GM18502 (cell line): ENCODE results near the gene JAML.
A peak's percentile ranks its signal among the peaks of the same experiment; 100 is the strongest.

Source experiments
- ATAC-seq: cut with Tn5 transposase; IDR thresholded peaks from one replicate; pipeline ENCODE4 v1.9.1; 2021; ENCODE audit warnings: mild to moderate bottlenecking; ENCODE audit not compliant: unreplicated experiment, poor library complexity

The JAML gene

DNA sequence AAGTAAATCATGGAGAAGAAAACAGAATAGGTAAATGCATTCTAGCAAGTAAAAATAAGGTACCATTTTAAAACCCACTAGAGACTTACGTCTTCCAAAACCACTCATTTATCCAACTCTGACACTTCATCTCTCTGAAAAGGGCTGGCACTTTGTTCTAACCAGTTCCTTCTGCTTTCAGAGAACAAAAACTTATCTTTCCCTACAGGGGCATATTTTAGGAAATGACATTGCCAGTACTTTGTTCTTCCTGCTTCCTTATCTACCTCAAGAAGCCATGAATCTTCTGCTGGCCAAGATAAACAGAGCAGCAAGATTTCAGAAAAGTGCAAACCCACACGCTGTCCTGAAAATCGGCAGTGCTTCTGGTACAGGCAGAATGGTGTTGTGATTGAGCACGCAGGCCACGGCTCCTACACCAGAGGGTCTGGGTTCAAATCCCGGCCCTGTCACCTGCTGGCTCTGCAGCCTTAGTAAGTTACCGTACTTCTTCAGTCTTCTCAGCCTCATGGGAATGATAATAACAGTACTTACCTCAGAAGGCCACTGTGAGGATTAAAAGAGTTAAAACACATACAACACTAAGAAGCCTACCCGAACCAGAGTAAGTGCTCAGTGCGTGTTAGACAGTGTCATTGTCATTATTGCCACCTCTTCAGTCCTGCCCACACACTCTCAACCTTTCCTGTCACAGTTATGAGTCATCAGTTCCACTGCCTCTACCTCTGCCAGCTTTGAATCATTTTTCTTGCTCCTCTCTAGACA lies 16.4 kb upstream of the JAML start:
- ATAC-seq = peak; percentile 83

DNA sequence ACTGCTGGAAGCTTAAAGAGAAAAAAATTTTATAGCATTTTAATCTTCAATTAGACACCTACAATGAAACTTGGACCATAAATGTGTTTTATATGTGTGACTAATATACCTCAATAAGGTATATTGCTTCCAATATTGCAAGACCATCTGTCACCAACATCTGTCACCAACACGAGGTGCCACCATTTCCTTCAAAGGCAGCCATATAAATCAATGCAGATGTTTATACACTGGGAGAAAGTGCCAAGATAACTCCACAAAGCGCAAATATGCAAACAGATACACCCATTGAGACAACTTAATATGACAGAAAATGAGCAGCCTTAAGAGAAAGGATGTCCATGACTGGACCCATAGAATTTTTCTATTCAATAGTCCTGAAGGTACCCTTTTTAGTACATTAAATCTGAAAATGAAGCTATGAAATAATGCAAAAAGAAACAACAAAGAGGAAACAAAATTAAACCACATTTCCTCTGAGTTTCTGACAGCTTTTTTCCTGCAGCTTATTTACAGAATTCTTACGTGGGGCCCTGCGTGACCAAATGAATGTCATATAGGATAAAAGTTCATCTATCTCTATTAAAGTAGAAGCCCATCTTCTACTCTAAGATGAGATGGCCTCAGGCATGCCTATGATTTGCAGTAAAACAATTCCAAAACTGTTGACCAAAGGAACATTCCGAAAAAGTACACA lies 14.8 kb upstream of the JAML start:
- ATAC-seq = no peak

DNA sequence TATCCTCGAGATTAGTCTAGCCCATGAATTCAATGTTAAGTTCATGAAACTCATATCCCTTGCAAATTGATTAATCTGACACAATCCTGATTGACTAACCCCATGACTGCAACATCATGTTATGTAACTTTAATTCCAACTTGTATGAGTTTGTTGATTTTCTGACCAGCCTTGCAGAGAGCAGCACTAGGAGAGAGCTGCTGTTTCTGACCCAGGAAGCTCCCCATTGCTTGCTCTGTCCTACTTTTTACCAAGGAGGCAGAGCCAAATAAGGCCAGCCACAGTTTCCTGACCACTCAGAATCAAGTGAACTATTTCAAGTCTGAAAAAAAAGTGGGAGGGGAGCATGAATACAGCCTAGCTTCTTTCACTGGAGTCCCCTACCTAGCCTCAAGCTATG lies 14.1 kb upstream of the JAML start:
- ATAC-seq = no peak

DNA sequence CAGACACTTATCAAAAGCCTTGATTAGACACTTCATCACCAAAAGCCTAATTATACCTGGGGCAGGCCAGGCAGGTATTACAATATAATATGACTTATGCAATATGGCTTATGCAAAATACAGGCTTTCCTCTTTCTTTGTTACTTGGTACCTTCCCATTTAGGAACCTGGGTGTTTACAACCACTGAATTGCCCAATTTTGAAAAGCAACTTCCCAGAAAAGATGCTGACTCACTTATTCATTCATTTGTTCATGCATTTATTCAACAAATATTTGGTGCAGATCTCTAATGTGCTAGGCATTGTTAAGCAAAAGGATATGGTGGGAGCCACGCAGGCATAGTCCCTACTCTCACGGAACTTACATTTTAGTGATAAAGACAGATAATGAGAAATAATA lies 13.6 kb upstream of the JAML start:
- ATAC-seq = no peak

DNA sequence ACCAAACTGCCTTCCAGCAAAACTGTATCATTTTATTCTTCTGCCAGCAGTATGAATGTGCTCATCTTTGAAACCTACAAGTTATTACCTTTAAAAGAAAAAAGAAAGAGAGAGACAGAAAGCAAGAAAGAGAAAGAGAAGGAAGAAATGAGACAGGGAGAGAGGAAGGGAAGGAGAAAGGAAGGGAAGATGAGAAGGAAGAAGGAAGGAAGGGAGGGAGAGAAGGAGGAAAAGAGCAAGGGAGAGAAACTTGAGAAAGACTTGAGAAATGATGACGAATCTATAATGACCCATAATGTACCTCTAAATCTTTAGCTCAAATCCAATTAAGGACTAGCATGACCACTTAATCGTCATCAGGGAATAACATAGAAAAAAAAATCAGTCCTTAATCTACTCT lies 11.4 kb upstream of the JAML start:
- ATAC-seq = no peak

DNA sequence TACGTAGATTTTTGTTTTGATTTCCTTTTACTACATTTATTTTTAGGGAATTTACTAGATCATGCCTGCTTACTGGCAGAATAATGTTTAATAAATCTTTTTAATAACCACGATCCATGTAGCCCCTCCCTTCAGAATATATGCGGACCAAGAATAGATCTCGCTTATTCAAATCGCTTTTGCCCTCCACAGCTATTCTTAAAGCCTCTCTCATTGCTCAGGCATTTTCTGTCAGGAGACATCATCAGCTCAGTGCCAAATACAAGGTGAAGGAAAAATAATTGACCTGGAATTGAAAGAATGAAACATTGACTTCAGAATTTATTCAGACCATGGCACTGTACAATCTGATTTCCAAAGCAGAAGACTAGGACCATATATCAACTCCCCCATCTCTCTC lies 10.0 kb upstream of the JAML start:
- no peak for ATAC-seq

DNA sequence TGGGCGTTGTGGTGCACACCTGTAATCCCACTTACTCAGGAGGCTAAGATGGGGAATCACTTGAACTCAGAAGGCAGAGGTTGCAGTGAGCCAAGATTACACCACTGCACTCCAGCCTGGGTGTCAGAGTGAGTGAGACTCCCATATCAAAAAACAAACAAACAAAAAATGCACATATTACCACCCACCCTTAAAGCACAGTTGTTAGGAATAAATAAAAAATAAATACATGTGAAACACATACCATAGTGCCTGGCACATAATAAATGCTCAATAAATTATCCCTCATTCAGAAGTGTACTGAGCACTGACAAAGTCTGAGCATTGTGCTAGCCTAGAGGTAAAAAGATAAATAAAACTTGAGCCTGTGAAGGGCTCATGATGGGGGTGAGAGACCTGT lies 9.0 kb upstream of the JAML start:
- no peak for ATAC-seq

DNA sequence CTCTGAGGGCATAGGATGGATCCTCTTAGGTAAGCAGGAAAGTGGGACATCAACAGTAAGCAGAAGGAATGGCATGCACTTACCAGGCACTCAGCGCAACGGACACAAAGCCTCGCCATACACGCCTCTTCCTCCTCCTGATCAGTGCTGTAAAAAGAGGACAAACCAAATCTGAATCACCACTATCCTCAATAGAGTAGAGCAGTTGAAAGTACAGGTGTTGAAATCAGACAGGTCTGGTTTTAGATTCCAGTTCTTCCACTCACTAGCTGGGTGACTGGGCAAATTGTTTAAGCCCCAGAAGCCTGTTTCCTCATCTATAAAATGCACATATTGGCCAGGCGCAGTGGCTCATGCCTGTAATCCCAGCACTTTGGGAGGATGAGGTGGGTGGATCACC lies 8.6 kb upstream of the JAML start:
- ATAC-seq = no peak

DNA sequence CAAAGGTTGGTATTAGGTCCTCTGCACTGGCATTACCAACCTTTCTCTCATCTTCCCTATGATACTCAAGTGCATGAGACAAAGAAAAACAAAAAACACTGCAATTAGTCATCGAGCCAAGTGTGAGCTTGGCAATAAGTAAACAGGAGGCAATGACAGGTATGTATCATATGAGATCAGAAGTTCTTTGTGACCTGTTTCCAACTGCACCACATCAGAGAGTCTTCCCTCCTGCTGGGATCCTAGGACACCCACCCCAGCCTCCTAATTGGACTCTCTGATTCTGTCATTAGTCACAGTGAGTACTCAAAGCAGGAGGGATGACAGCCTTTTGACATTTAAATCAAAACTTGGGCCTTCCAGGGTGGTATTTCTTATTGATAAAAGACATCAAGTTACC lies 7.8 kb upstream of the JAML start:
- no peak for ATAC-seq

DNA sequence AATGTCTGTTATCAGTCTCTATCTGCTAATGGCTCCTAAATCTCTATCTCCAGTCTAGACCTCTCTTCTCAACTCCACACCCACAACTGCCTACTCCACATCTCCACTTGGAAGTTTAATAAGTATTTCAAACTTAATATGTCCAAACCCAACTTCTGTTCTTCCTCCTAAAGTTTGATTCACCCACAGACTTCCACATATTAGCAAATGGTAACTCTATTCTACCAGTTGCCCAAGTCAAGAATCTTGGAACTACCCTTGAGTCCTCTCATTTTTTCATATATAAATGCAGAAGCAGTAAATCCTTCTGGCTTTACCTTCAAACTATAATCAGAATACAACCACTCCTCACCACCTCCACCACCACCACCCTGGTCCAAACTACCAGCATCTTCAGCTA lies 6.7 kb upstream of the JAML start:
- ATAC-seq = no peak

DNA sequence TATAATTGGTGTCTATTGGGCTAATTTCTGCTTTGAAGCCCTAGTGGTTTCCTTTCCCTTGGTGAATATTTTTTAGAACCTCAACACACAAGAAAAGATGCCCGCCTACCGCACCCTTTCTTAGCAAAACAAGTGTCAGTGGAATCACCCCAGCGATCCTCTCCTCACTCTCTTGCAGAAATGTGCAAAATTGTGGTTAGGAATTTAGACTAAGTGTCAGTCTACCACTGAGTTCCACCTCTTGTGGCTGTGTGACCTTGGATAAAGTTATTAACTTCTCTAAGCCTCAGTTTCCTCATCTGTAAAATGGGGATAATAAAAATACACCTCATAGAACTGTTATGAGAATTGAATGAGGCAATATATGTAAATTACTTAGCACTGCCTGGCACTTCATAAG lies 5.3 kb upstream of the JAML start:
- no peak for ATAC-seq

DNA sequence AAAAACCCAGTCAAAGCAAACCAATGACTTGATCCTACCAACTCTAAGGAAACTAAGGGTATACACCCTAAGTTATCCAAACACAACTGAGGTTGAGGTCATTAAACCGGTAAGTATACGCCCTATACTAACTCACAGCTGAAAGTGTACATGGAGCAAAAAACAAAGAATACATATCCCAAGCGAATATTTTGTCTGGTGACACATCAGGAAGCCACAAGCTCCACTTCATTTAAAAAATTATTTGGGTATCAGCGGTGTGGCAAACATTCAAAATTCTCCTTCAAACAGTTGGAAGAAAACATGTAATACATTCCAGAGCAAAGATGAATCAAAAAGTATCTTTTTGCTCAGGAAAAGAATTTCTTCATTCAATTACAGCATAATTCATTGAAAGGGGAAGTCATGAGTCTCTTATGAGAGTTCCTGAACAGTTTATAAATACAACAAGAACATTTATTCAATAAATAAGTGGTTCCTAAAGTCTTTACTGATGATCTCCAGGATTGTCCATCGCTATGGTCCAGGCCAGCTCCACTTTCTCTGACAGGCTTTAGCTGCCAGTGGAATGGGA lies 4.5 kb upstream of the JAML start:
- no peak for ATAC-seq

DNA sequence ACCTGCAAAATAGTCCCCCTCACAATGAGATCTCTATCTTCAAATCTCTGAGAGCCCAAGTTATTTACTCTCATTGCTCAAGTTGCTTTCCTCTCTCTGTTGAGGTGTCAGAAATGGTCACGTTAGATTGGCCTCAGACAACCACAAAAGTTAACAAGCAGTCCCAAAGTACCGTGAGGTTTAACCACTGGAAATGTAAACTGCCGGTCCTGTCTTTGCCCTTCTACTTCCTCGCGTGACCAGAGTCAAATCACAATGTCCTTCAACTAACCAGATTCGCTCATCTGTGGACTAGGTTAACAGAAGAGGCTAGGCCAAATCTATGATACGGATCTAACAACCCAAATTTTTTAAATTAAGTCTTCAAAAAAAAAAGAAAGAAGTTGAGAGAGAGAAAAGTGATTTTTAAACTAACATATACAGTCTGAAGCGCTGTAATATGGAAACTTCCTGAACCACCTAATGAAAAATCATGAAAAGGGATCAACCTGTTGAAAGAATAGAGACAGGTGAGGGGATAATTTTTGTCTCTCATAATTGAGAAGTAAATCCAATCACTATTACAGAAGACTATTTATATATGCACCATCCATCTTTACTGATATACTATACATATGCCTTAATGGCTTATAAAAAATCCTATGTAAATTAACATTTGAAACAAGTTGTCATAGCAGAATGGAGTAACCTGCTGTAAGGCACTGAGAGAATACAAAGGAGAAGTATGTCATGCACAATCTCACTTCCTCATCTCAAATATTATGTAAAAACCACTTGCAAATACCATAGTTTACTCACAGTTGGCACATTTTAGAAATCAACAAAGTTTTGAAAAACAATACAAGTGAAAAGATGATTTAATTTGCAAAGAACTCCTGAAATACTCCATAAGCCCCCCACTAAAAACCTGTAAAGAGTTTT lies 3.3 kb upstream of the JAML start:
- ATAC-seq = peak; percentile 78

DNA sequence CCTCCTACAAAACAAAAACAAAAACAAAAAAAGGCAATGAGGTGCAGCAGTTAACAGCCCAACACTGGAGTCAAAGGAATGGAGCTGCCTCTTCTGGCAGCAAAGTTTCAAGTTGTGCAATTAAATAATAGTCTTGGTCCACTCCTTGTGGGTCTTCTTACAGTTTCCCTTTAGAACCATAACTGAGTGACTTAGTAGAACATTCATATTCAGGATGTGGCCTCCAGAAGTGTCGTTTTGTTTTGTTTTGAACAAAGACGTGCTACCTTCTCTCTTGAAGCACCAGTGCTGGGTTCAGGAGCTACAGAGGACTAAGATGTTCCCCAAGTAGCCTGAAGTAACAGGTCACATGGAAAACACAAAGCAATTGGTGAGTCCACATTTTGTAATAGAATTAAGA lies 2.0 kb upstream of the JAML start:
- no peak for ATAC-seq

DNA sequence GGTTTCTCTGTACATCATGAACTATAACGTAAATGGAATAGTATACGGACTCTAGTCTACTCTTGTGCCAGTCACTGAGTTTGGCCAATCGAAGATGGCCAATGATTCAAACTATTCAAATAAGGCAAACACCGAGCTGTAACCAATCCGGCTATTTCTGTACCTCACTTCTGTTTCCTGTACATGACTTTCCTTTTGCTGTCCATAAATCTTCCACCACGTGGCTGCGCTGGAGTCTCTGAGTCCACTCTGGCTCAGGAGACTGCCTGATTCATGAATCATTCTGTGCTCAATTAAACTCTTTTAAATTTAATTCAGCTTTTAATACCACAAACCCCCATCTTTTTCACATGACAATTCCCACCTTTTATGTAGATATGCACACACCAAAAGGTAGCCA lies 1.5 kb upstream of the JAML start:
- ATAC-seq = no peak

DNA sequence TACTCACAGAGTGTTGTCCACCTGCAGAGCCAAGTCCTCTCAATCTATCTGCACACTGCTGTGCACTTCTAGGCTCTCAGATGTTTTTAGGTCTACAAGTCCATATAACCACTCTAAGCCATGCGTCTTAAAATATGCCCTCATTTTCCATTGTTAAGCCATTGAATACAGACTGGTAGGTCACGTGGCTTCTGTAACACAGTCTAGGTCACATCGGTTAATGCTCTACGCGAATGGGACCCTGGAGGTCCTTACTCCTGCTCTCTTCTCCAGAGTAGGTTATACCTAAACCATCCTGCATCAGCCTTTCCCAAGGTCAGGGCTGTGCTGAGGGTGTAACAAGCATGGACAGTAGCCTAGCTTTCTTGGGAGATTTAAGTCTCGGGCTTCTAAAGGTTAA lies 819 bp downstream of the JAML start:
- ATAC-seq = no peak

DNA sequence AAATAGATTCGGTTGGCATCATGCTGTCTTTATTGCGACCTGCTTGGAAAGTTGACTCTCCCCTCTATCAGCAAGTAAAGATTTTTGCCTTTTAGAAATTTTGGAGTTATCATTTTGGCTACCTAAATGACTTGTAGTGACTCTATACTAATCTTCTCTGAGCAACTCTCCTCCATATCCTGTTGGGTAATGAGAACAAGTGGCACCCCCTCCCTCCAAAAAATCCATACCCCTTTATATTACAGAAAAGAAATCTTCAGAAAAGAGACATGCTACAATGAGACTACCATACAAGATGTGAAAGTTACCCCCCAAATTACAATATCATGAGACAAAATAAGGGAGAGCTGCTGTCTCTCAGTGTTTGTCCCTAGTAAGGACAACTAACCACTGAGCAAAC lies 1.2 kb downstream of the JAML start:
- no peak for ATAC-seq

DNA sequence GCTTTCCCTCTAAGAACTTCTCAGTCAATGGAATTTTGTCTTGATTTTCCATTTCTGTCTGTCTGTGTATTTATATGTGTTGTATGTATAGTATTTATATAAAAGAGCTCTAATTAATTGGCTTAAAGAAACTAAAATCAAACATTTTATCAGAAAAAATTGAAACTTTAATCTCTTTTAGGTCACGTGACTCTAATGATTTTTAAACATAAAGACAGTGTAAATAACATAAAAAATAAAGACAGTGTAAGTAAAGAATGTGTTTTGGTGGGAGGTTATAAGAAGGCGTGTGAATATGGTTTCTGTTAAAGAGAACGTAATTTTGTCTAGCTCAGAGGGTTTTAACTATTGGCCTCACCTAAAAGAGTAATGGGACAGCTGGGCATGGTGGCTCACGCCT lies 2.4 kb downstream of the JAML start:
- no peak for ATAC-seq

DNA sequence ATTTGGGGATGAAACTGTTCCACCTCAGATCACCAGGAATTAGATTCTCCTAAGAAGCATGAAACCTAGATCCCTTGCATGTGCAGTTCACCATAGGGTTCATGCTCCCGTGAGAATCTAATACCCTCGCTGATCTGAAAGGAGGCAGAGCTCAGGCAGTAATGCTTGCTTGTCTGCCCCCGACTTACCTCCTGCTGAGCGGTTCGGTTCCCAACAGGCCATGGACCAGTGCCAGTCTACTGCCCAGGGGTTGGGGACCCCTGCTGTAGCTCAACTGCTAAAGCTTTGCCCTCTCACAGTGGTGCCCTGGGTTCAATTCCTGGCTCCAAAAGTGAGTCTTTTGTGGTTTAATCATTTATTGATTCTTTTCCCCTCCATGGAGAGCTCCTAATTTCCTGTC lies 3.4 kb downstream of the JAML start:
- no peak for ATAC-seq

DNA sequence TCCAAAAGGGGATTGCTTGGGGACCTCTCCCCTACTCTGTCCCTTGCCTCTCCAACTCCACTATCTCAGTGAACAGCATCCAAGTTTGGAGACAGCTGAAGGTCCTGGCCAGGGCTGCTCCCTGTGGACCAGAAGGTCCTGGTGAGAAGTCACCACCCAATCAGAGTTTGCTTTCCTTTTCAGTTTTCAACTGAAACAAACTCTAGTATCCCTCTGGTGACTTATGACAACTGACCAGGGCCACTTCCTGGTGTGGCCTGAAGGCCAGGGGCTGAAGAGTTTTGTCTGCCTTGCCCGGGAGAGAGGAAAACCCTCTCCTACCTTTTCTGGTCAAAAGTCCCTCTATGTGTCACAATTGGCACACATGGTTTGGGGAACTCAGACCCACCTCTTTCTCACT lies 5.1 kb downstream of the JAML start:
- no peak for ATAC-seq

DNA sequence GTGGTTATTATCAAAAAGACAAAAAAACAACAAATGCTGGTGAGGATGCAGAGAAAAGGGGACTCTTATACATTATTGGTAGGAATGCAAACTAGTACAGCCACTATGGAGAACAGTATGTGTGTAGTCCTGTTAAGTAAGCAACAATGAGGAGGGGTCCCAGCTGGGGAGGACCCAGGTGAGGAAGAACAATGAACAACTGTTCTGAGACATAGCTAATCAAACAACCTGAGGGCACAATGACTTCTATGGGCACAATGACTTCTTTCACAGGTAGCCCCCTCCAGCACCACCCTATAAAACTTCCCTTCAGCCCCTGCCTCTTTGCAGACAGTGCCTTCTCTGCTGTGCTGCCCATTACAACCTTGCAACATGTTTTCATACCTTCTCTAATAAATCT lies 5.6 kb downstream of the JAML start:
- ATAC-seq = no peak
